HAP-1 (cell line): ENCODE measurements around the gene PLD6.
"Not testable (repeated sequence)": the region's sequence is repeated elsewhere in the genome, so short reads cannot be mapped to it uniquely, and the experiment has no call there.

Source experiments
- DNase-seq, 2 experiments: peaks; one replicate each; pipeline ENCODE4 v3.0.0-alpha.2; 2016 to 2020; ENCODE audit warnings: low spot score in 2 of 2
- H3K27me3 ChIP-seq: fragments of 250-450 bp; sonication (Bioruptor Pico); 2 replicates; pipeline ENCODE4 v1.5.1; 2020; ENCODE audit warnings: low read depth, mild to moderate bottlenecking, moderate library complexity
- H3K36me3 ChIP-seq: fragments of 250-450 bp; sonication (Bioruptor Pico); replicated peaks from 2 replicates; pipeline ENCODE4 v1.5.1; 2020; ENCODE audit warnings: mild to moderate bottlenecking
- H3K4me1 ChIP-seq: fragments of 250-450 bp; sonication (Bioruptor Pico); 2 replicates; pipeline ENCODE4 v1.5.1; 2020; ENCODE audit warnings: mild to moderate bottlenecking
- H3K4me3 ChIP-seq: fragments of 250-450 bp; sonication (Bioruptor Pico); 2 replicates; pipeline ENCODE4 v1.5.1; 2020; ENCODE audit warnings: mild to moderate bottlenecking, moderate library complexity
- H3K9me3 ChIP-seq: fragments of 250-450 bp; sonication (Bioruptor Pico); 2 replicates; pipeline ENCODE4 v1.5.1; 2020; ENCODE audit warnings: mild to moderate bottlenecking, moderate library complexity
- in situ Hi-C: fragments of 300-500 bp; cut with MboI; formaldehyde crosslinking; loops from 3 replicates; pipeline ENCODE4 v1.14.3; 2020; ENCODE audit warnings: low sequenced_read_pairs, inconsistent platforms, mixed read lengths

Gene PLD6

GRCh38 chr17:17201271-17201670, 4.9 kb downstream of the PLD6 start:
- in situ Hi-C loops: loop anchor here (10.0 kb wide), 1 partner anchor 196 kb away; no protein-coding TSS in a partner anchor
- DNase-seq: no peak
- Histone ChIP-seq H3K27me3 (no peaks in the 10 kb centered on the region), H3K9me3 (no peaks in the 10 kb centered on the region), H3K4me3 (no peak overlapping the region), H3K36me3 (peaks cover 54% of the 10 kb centered on the region), H3K4me1 (peaks cover 15% of the 10 kb centered on the region)

- in situ Hi-C loops: loop anchor here (10.0 kb wide), 1 partner anchor 196 kb away; no protein-coding TSS in a partner anchor
- Histone ChIP-seq H3K36me3 (peaks cover 54% of the 10 kb centered on the region), H3K27me3 (no peaks in the 10 kb centered on the region), H3K4me3 (no peak overlapping the region), H3K4me1 (peaks cover 12% of the 10 kb centered on the region), H3K9me3 (no peaks in the 10 kb centered on the region)
- DNase-seq: no peak
Observed at GRCh38 chr17:17200831-17201230, 5.3 kb downstream of the PLD6 start.

- H3K4me3 ChIP-seq: no peak overlapping the region
- in situ Hi-C loops: loop anchor here (10.0 kb wide), 1 partner anchor 196 kb away; no protein-coding TSS in a partner anchor
- H3K4me1 ChIP-seq: peaks cover 12% of the 10 kb centered on the region
Observed at GRCh38 chr17:17200311-17200710, 5.8 kb downstream of the PLD6 start.

GRCh38 chr17:17198281-17198680, 7.9 kb downstream of the PLD6 start:
- in situ Hi-C loops: no loop called here
- Histone ChIP-seq H3K9me3 (no peaks in the 10 kb centered on the region), H3K4me3 (no peak overlapping the region), H3K4me1 (no peaks in the 10 kb centered on the region), H3K27me3 (no peaks in the 10 kb centered on the region), H3K36me3 (peaks cover 35% of the 10 kb centered on the region)
- DNase-seq: no peak

More at GRCh38 chr17:17200311-17200710, 5.8 kb downstream of the PLD6 start:
- H3K27me3 ChIP-seq: no peaks in the 10 kb centered on the region
- peaks cover 54% of the 10 kb centered on the region for H3K36me3 ChIP-seq
- no peak for DNase-seq
- H3K9me3 ChIP-seq: no peaks in the 10 kb centered on the region

GRCh38 chr17:17196776-17197175, 9.4 kb downstream of the PLD6 start:
- in situ Hi-C loops: no loop called here
- Histone ChIP-seq H3K27me3 (no peaks in the 10 kb centered on the region), H3K4me1 (peaks cover 7% of the 10 kb centered on the region), H3K9me3 (no peaks in the 10 kb centered on the region), H3K4me3 (no peak overlapping the region), H3K36me3 (peaks cover 20% of the 10 kb centered on the region)
- DNase-seq: no peak

- peaks cover 12% of the 10 kb centered on the region for H3K4me1 ChIP-seq
- in situ Hi-C loops, H3K27me3 ChIP-seq, H3K36me3 ChIP-seq, DNase-seq, H3K9me3 ChIP-seq, H3K4me3 ChIP-seq: not testable (repeated sequence)
Observed at GRCh38 chr17:17195466-17195865, 10.7 kb downstream of the PLD6 start.

GRCh38 chr17:17191961-17192381, 14.2 kb downstream of the PLD6 start:
- Histone ChIP-seq H3K27me3 (no peaks in the 10 kb centered on the region), H3K36me3 (0 out of 2 replicates have a peak, but pooled peaks cover 3% of the 10 kb centered on the region), H3K4me3 (no peak overlapping the region), H3K9me3 (no peaks in the 10 kb centered on the region), H3K4me1 (peaks cover 12% of the 10 kb centered on the region)
- peak; percentile 85 to 95 for DNase-seq
- in situ Hi-C loops: no loop called here

GRCh38 chr17:17191346-17191792, 14.8 kb downstream of the PLD6 start:
- H3K27me3 ChIP-seq: no peaks in the 10 kb centered on the region
- in situ Hi-C loops: no loop called here
- H3K36me3 ChIP-seq: peaks cover 3% of the 10 kb centered on the region; the same call in 1 of the 2 replicates
- peak in 1 of 2 experiments; percentile 57 for DNase-seq
- no peaks in the 10 kb centered on the region for H3K9me3 ChIP-seq
- no peak overlapping the region for H3K4me3 ChIP-seq
- peaks cover 12% of the 10 kb centered on the region for H3K4me1 ChIP-seq

GRCh38 chr17:17190188-17190587, 15.9 kb downstream of the PLD6 start:
- DNase-seq: no peak
- H3K4me1 ChIP-seq: peaks cover 12% of the 10 kb centered on the region
- H3K36me3 ChIP-seq: peaks cover 7% of the 10 kb centered on the region; the same call in 1 of the 2 replicates
- H3K27me3 ChIP-seq: no peaks in the 10 kb centered on the region
- H3K9me3 ChIP-seq: no peaks in the 10 kb centered on the region
- no peak overlapping the region for H3K4me3 ChIP-seq
- in situ Hi-C loops: no loop called here

- peaks cover 12% of the 10 kb centered on the region for H3K4me1 ChIP-seq
- in situ Hi-C loops: no loop called here
- no peak for DNase-seq
- H3K27me3 ChIP-seq: no peaks in the 10 kb centered on the region
- no peaks in the 10 kb centered on the region for H3K9me3 ChIP-seq
- H3K36me3 ChIP-seq: peaks cover 7% of the 10 kb centered on the region; the same call in 1 of the 2 replicates
- no peak overlapping the region for H3K4me3 ChIP-seq
Observed at GRCh38 chr17:17189559-17189958, 16.6 kb downstream of the PLD6 start.

- DNase-seq: no peak
- in situ Hi-C loops: no loop called here
Observed at GRCh38 chr17:17188586-17188985, 17.5 kb downstream of the PLD6 start.

GRCh38 chr17:17186551-17187505, 19.3 kb downstream of the PLD6 start:
- DNase-seq: no peak
- no peaks in the 10 kb centered on the region for H3K27me3 ChIP-seq
- H3K4me3 ChIP-seq: no peak overlapping the region
- in situ Hi-C loops: no loop called here
- peaks cover 5% of the 10 kb centered on the region for H3K4me1 ChIP-seq
- no peaks in the 10 kb centered on the region for H3K9me3 ChIP-seq
- H3K36me3 ChIP-seq: peaks cover 19% of the 10 kb centered on the region

More at GRCh38 chr17:17188586-17188985, 17.5 kb downstream of the PLD6 start:
- Histone ChIP-seq H3K9me3 (no peaks in the 10 kb centered on the region), H3K36me3 (peaks cover 14% of the 10 kb centered on the region), H3K4me1 (peaks cover 12% of the 10 kb centered on the region), H3K4me3 (no peak overlapping the region), H3K27me3 (no peaks in the 10 kb centered on the region)

- in situ Hi-C loops: no loop called here
- H3K27me3 ChIP-seq: no peaks in the 10 kb centered on the region
- no peaks in the 10 kb centered on the region for H3K9me3 ChIP-seq
- no peak overlapping the region for H3K4me3 ChIP-seq
- no peaks in the 10 kb centered on the region for H3K4me1 ChIP-seq
- H3K36me3 ChIP-seq: peaks cover 24% of the 10 kb centered on the region
- DNase-seq: no peak
Observed at GRCh38 chr17:17186051-17186450, 20.1 kb downstream of the PLD6 start.
